Upper lobe of left lung (tissue), 4 donors: Measurements from ENCODE around the gene TBXAS1.
"Not testable (repeated sequence)": the region's sequence is repeated elsewhere in the genome, so short reads cannot be mapped to it uniquely, and the experiment has no call there.

Source experiments
- CTCF ChIP-seq, 6 experiments: fragments of 450-650 bp in 4 of 6; fragments of 200-600 bp in 2 of 6; sonication (generic) in 2 of 6; IDR thresholded peaks; one replicate each; pipeline ENCODE4 v1.5.1; 2016 to 2019; ENCODE audit warnings: antibody characterized with exemption in 6 of 6
- POLR2A ChIP-seq, 4 donors: fragments of 450-650 bp; IDR thresholded peaks; one replicate each; pipeline ENCODE4 v1.5.1; 2016 to 2017; ENCODE audit warnings: antibody characterized with exemption in 4 of 4, mild to moderate bottlenecking in 2 of 4

- TF ChIP-seq CTCF, POLR2A (IDR thresholded peaks at IDR 0.05): not testable (repeated sequence)
These were observed 8.2 kb downstream of the TBXAS1 start for GRCh38 chr7:139837291-139837690.
